Caco-2 (cell line): ENCODE measurements around the gene EMILIN2. TPM values are rescaled to one million over a fixed set of nuclear protein-coding genes. Genes with fewer than 3 reads are reported as not detected.

ENCODE experiments used
- BruUV-seq: library from RNA; stranded (reverse); fragments of 400-500 nt; replicated peaks from 2 replicates; lab custom pipeline; 2021; lab: Mats Ljungman, UMichigan
- CTCF ChIA-PET: fragments of 300-600 bp; sonication (Branson Sonifier 250); formaldehyde crosslinking; loops from one replicate; lab custom pipeline; 2022; ENCODE audit warnings: antibody characterized with exemption; lab: Charles Lee
- POLR2A ChIA-PET: fragments of 300-600 bp; sonication (Branson Sonifier 250); formaldehyde crosslinking; loops from one replicate; lab custom pipeline; 2022; ENCODE audit warnings: antibody characterized with exemption; lab: Charles Lee
- DNase-seq, 2 experiments: peaks; one replicate each; pipeline versions ENCODE4 v3.0.0 to v3.0.0-alpha.2; 2020 to 2022
- H3K27me3 ChIP-seq: replicated peaks from 2 replicates; pipeline ENCODE4 v1.6.0; 2011; ENCODE audit warnings: low read length; ENCODE audit not compliant: control insufficient read depth, insufficient read depth
- H3K36me3 ChIP-seq: 2 replicates; pipeline ENCODE4 v1.5.1; 2011; ENCODE audit warnings: low read length; ENCODE audit not compliant: control insufficient read depth, insufficient read depth
- H3K4me1 ChIP-seq: fragments of 250-450 bp; sonication (Bioruptor Pico); 2 replicates; pipeline ENCODE4 v1.5.1; 2020; ENCODE audit warnings: mild to moderate bottlenecking
- H3K4me3 ChIP-seq: 2 replicates; pipeline ENCODE4 v1.5.1; 2011; ENCODE audit warnings: low read depth, mild to moderate bottlenecking, control low read depth, low read length
- H3K9me3 ChIP-seq: fragments of 250-450 bp; sonication (Bioruptor Pico); 2 replicates; pipeline ENCODE4 v1.5.1; 2020; ENCODE audit warnings: mild to moderate bottlenecking, moderate library complexity
- H3K27ac Mint-ChIP-seq: one replicate; pipeline ENCODE4 v1.8.0; 2022; ENCODE audit warnings: mixed read lengths; ENCODE audit not compliant: unreplicated experiment
- H3K27me3 Mint-ChIP-seq: one replicate; pipeline ENCODE4 v1.8.0; 2022; ENCODE audit warnings: mixed read lengths; ENCODE audit not compliant: insufficient read depth, unreplicated experiment
- H3K36me3 Mint-ChIP-seq: one replicate; pipeline ENCODE4 v1.8.0; 2022; ENCODE audit warnings: mild to moderate bottlenecking, mixed read lengths; ENCODE audit not compliant: insufficient read depth, unreplicated experiment
- H3K4me1 Mint-ChIP-seq: one replicate; pipeline ENCODE4 v1.8.0; 2022; ENCODE audit warnings: low read depth, mixed read lengths; ENCODE audit not compliant: unreplicated experiment
- H3K4me3 Mint-ChIP-seq: one replicate; pipeline ENCODE4 v1.8.0; 2022; ENCODE audit warnings: mild to moderate bottlenecking, moderate library complexity, mixed read lengths; ENCODE audit not compliant: unreplicated experiment
- H3K9me3 Mint-ChIP-seq: one replicate; pipeline ENCODE4 v1.8.0; 2022; ENCODE audit warnings: mixed read lengths; ENCODE audit not compliant: unreplicated experiment
- CTCF ChIP-seq, 2 experiments: fragments of 200-600 bp in 1 of 2; IDR thresholded peaks; 1 replicate in 1 of 2; 2 replicates in 1 of 2; pipeline versions ENCODE4 v1.5.1 to v1.8.0; 2011 to 2022; ENCODE audit warnings: antibody characterized with exemption in 1 of 2, control low read depth in 1 of 2, inconsistent platforms in 1 of 2, low read depth in 1 of 2, low read length in 1 of 2, mild to moderate bottlenecking in 1 of 2, moderate library complexity in 1 of 2; ENCODE audit not compliant: insufficient read depth in 1 of 2, severe bottlenecking in 1 of 2, unreplicated experiment in 1 of 2
- intact Hi-C: fragments of 100-400 bp; cut with micrococcal nuclease; formaldehyde crosslinking; loops from one replicate; pipeline ENCODE4 v1.10.0; 2022; ENCODE audit not compliant: unreplicated experiment
- total RNA-seq: library from RNA; stranded (reverse); gene quantifications from 2 replicates; pipeline ENCODE4 v1.2.3, GENCODE V29; 2022

EMILIN2 gene
- total RNA-seq, 1 experiment from 2014 or later, result 53.4 TPM

GRCh38 chr18:2908166-2908945 lies 61.5 kb downstream of the EMILIN2 start:
- Histone ChIP-seq H3K9me3 (no peaks in the 10 kb centered on the region), H3K4me1 (peaks cover 7% of the 10 kb centered on the region; the same call in 1 of the 2 replicates), H3K27me3 (no peaks in the 10 kb centered on the region), H3K36me3 (peaks cover 4% of the 10 kb centered on the region), H3K4me3 (no peak overlapping the region)
- Mint-ChIP-seq H3K4me1 (peaks cover 8% of the 10 kb centered on the region), H3K36me3 (peaks cover 49% of the 10 kb centered on the region), H3K27me3 (no peaks in the 10 kb centered on the region), H3K27ac (no peak overlapping the region), H3K4me3 (peak overlapping the region; percentile 66), H3K9me3 (no peaks in the 10 kb centered on the region)
- POLR2A ChIA-PET, result interaction anchor here (0.5 kb wide), 1 partner anchor 54 kb away, joined by 4 read pairs; no protein-coding TSS in a partner anchor
- TF ChIP-seq CTCF (IDR thresholded peaks at IDR 0.05; ENCODE audit: insufficient read depth in 1 of 2, low read depth in 1 of 2, low read length in 1 of 2, severe bottlenecking in 1 of 2, unreplicated experiment in 1 of 2), result no peak
- DNase-seq, result no peak
- CTCF ChIA-PET, result no interaction called here
- intact Hi-C loops, result no loop called here
- BruUV-seq, result no TSS peak

GRCh38 chr18:2908946-2909335 lies 62.1 kb downstream of the EMILIN2 start:
- Mint-ChIP-seq H3K4me1 (peaks cover 8% of the 10 kb centered on the region), H3K4me3 (no peak overlapping the region), H3K27me3 (no peaks in the 10 kb centered on the region), H3K27ac (no peak overlapping the region), H3K9me3 (no peaks in the 10 kb centered on the region), H3K36me3 (peaks cover 55% of the 10 kb centered on the region)
- Histone ChIP-seq H3K4me1 (peaks cover 7% of the 10 kb centered on the region; the same call in 1 of the 2 replicates), H3K4me3 (no peak overlapping the region), H3K9me3 (no peaks in the 10 kb centered on the region), H3K36me3 (peaks cover 5% of the 10 kb centered on the region), H3K27me3 (no peaks in the 10 kb centered on the region)
- POLR2A ChIA-PET, result interaction anchor here (0.5 kb wide), 1 partner anchor 55 kb away, joined by 4 read pairs; no protein-coding TSS in a partner anchor
- intact Hi-C loops, result no loop called here
- no peak for DNase-seq
- no TSS peak for BruUV-seq
- TF ChIP-seq CTCF (IDR thresholded peaks at IDR 0.05; ENCODE audit: insufficient read depth in 1 of 2, low read depth in 1 of 2, low read length in 1 of 2, severe bottlenecking in 1 of 2, unreplicated experiment in 1 of 2), result no peak
- CTCF ChIA-PET, result no interaction called here

- Histone ChIP-seq H3K36me3 (peaks cover 5% of the 10 kb centered on the region), H3K4me1 (peaks cover 7% of the 10 kb centered on the region; the same call in 1 of the 2 replicates), H3K27me3 (no peaks in the 10 kb centered on the region), H3K9me3 (no peaks in the 10 kb centered on the region), H3K4me3 (no peak overlapping the region)
- ChIA-PET CTCF (interaction anchor here (0.6 kb wide), 1 partner anchor 38 kb away, joined by 4 read pairs; no protein-coding TSS in a partner anchor), POLR2A (no interaction called here)
- peaks cover 61% of the 10 kb centered on the region for H3K36me3 Mint-ChIP-seq
- H3K9me3 Mint-ChIP-seq, result no peaks in the 10 kb centered on the region
- intact Hi-C loops, result no loop called here
- no peak for DNase-seq
- H3K27ac Mint-ChIP-seq, result no peak overlapping the region
- BruUV-seq, result no TSS peak
- H3K27me3 Mint-ChIP-seq, result no peaks in the 10 kb centered on the region
- no peak overlapping the region for H3K4me3 Mint-ChIP-seq
- TF ChIP-seq CTCF (IDR thresholded peaks at IDR 0.05; ENCODE audit: insufficient read depth in 1 of 2, low read depth in 1 of 2, low read length in 1 of 2, severe bottlenecking in 1 of 2, unreplicated experiment in 1 of 2), result no peak
- peaks cover 8% of the 10 kb centered on the region for H3K4me1 Mint-ChIP-seq
Observed at GRCh38 chr18:2909431-2910140, 62.8 kb downstream of the EMILIN2 start.
